HL-60 (cell line): ENCODE results near the gene ANGPTL8.
A peak's percentile ranks its signal among the peaks of the same experiment; 100 is the strongest.

Experiments
- DNase-seq, 2 experiments: peaks; one replicate each; pipeline ENCODE4 v3.0.0-alpha.2; 2010 to 2020; ENCODE audit warnings: low read depth in 1 of 2, low spot score in 1 of 2
- H3K27ac ChIP-seq: fragments of 250-450 bp; sonication (Bioruptor Pico); replicated peaks from 2 replicates; pipeline ENCODE4 v1.5.1; 2020; ENCODE audit warnings: mild to moderate bottlenecking, moderate library complexity
- H3K27me3 ChIP-seq: fragments of 250-450 bp; sonication (Bioruptor Pico); 2 replicates; pipeline ENCODE4 v1.5.1; 2021; ENCODE audit warnings: mild to moderate bottlenecking, moderate library complexity; ENCODE audit not compliant: insufficient read depth, poor library complexity, severe bottlenecking
- H3K4me3 ChIP-seq: replicated peaks from 2 replicates; pipeline ENCODE4 v1.5.1; 2011; ENCODE audit warnings: mild to moderate bottlenecking, control low read depth, low read length; ENCODE audit not compliant: insufficient read depth
- GABPA ChIP-seq: IDR thresholded peaks from 2 replicates; pipeline ENCODE4 v1.6.1; 2012; ENCODE audit warnings: low read depth
- POLR2AphosphoS5 ChIP-seq: IDR thresholded peaks from 2 replicates; pipeline ENCODE4 v1.6.1; 2012; ENCODE audit warnings: low read depth
- SPI1 ChIP-seq: IDR thresholded peaks from 2 replicates; pipeline ENCODE4 v1.6.1; 2012; ENCODE audit warnings: low read depth, mild to moderate bottlenecking, borderline replicate concordance
- TF ChIP-seq, protein P1 (sequence below): IDR thresholded peaks from one replicate; pipeline ENCODE4 v1.5.1; 2011; ENCODE audit warnings: low read length, control low read depth, inconsistent platforms; ENCODE audit not compliant: insufficient read depth
- TF ChIP-seq, protein P2 (sequence below): IDR thresholded peaks from 2 replicates; pipeline ENCODE4 v1.6.1; 2012; ENCODE audit warnings: low read depth; ENCODE audit not compliant: insufficient replicate concordance

ANGPTL8 gene

DNA sequence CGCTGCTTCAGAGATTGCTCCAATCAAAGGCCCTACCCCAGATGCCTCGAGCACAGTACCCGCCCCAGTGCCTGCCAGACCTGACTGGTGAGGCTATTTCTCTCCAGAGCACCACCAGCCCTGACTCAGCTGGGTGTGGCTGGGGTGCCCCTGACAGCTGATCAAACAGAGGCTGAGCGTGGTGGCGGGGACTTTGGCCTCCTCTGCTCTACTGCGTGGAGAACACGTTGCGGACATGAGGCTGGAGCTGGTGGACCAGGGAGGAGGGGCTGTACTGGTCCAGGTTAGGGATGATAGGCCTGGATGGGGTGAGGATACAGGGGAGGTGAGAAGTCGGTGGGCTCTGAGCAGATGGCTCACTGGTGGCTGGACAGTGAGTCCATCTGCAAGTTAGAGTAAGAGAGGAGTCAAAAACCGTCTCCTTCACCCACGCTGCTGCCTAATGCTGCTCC lies 26.4 kb downstream of the ANGPTL8 start:
- DNase-seq, result no peak
- Histone ChIP-seq H3K4me3 (no peak overlapping the region), H3K27ac (no peak overlapping the region), H3K27me3 (peaks cover 48% of the 10 kb centered on the region)
- TF ChIP-seq, protein P1, sequence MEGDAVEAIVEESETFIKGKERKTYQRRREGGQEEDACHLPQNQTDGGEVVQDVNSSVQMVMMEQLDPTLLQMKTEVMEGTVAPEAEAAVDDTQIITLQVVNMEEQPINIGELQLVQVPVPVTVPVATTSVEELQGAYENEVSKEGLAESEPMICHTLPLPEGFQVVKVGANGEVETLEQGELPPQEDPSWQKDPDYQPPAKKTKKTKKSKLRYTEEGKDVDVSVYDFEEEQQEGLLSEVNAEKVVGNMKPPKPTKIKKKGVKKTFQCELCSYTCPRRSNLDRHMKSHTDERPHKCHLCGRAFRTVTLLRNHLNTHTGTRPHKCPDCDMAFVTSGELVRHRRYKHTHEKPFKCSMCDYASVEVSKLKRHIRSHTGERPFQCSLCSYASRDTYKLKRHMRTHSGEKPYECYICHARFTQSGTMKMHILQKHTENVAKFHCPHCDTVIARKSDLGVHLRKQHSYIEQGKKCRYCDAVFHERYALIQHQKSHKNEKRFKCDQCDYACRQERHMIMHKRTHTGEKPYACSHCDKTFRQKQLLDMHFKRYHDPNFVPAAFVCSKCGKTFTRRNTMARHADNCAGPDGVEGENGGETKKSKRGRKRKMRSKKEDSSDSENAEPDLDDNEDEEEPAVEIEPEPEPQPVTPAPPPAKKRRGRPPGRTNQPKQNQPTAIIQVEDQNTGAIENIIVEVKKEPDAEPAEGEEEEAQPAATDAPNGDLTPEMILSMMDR, result no peak
- TF ChIP-seq POLR2AphosphoS5, result no peak
- TF ChIP-seq GABPA, result no peak
- no peak for TF ChIP-seq SPI1
- TF ChIP-seq, protein P2, sequence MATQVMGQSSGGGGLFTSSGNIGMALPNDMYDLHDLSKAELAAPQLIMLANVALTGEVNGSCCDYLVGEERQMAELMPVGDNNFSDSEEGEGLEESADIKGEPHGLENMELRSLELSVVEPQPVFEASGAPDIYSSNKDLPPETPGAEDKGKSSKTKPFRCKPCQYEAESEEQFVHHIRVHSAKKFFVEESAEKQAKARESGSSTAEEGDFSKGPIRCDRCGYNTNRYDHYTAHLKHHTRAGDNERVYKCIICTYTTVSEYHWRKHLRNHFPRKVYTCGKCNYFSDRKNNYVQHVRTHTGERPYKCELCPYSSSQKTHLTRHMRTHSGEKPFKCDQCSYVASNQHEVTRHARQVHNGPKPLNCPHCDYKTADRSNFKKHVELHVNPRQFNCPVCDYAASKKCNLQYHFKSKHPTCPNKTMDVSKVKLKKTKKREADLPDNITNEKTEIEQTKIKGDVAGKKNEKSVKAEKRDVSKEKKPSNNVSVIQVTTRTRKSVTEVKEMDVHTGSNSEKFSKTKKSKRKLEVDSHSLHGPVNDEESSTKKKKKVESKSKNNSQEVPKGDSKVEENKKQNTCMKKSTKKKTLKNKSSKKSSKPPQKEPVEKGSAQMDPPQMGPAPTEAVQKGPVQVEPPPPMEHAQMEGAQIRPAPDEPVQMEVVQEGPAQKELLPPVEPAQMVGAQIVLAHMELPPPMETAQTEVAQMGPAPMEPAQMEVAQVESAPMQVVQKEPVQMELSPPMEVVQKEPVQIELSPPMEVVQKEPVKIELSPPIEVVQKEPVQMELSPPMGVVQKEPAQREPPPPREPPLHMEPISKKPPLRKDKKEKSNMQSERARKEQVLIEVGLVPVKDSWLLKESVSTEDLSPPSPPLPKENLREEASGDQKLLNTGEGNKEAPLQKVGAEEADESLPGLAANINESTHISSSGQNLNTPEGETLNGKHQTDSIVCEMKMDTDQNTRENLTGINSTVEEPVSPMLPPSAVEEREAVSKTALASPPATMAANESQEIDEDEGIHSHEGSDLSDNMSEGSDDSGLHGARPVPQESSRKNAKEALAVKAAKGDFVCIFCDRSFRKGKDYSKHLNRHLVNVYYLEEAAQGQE, result no peak

DNA sequence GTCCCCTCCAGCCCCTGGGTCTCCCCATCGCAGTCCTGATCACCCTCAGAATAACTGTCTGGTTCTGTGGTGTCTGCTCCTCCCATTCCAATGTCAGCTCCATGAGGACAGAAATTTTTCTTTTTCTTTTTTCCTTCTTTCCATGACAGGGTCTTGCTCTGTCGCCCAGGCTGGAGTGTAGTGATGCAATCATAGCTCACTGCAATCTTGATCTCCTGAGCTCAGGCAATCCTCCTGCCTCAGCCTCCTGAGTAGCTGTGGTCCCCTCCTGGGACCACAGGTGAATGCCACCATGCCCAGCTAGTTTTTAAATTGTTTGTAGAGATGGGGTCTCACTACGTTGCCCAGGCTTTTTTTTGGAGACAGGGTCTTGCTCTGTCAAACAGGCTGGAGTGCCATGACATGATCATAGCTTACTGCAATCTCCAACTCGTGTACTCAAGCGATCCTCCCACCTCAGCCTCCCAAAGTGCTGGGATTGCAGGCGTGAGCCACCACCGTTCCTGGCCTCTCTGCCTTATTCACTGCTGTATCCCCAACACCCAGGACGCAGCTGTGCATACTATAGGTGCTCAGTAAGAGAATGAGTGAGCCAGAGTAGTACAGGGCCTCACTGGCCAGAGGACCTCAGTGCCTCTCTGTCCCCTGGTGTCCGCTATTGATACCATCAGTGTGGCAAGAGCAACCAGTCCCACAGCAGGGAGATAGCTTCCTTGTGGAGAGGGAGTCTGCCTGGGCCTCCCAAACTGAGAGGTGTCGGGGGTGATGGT lies 28.1 kb downstream of the ANGPTL8 start:
- H3K27ac ChIP-seq, result no peak overlapping the region
- no peak for DNase-seq
- no peak overlapping the region for H3K4me3 ChIP-seq
- TF ChIP-seq, protein P1, result no peak
- TF ChIP-seq, protein P2, result no peak
- TF ChIP-seq POLR2AphosphoS5 (no peak), GABPA (no peak), SPI1 (no peak)
- peaks cover 37% of the 10 kb centered on the region for H3K27me3 ChIP-seq

DNA sequence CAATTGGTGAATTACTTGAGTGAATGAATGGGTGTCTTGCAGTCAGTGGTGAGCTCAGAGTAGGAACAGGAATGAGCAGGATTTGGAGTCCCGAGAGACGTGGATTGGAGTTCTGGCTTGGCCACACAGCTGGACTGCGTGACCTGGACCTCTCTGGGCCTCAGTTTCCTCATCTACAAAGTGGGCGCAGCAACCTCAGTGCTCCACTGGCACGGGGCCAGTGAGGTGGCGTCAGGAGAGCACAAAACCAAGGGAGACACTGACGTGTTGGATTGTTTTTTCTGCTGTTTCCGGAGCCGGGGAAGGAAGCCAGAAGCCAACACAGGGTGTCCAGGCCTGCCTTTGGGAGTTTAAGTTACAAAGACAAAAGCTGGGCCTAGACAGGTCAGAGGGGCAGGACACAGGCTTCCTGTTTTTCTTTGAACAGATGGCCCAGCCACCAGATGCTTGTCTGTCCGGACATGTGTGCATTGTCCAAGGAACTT lies 29.4 kb downstream of the ANGPTL8 start:
- H3K27me3 ChIP-seq, result peaks cover 28% of the 10 kb centered on the region
- H3K27ac ChIP-seq, result no peak overlapping the region
- TF ChIP-seq, protein P1, result no peak
- TF ChIP-seq, protein P2, result no peak
- TF ChIP-seq SPI1, result no peak
- TF ChIP-seq GABPA, result no peak
- no peak for TF ChIP-seq POLR2AphosphoS5
- DNase-seq, result peak in 1 of 2 experiments; percentile 9
- H3K4me3 ChIP-seq, result no peak overlapping the region
